Measurements from ENCODE around the gene COL17A1.

Gene COL17A1

GRCh38 chr10:104085801-104086400 is at the start of gene COL17A1:
Gene COL17A1 (minus strand): TSS chr10:104085880. CDS start chr10:104080673, 5,207 bp downstream.
- Histone ChIP-seq H3K9me3 (ENCODE audit: control insufficient read depth, low read length) (no peaks in the 10 kb centered on the region), H3K4me1 (ENCODE audit: control insufficient read depth, insufficient read depth, low read length) (peaks cover 9% of the 10 kb centered on the region), H3K27me3 (ENCODE audit: control insufficient read depth, insufficient read depth, low read length) (no peaks in the 10 kb centered on the region), H3K4me3 (ENCODE audit: low read length) (peak within 1 kb of the TSS; percentile 29), H3K9ac (ENCODE audit: low read length) (peak within 1 kb of the TSS; percentile 66), H3K36me3 (ENCODE audit: control insufficient read depth, insufficient read depth, low read length) (no peaks in the 10 kb centered on the region)

GRCh38 chr10:104130041-104130440 is 44.4 kb upstream of the COL17A1 start:
- Histone ChIP-seq H3K4me1 (ENCODE audit: control insufficient read depth, insufficient read depth, low read length) (no peaks in the 10 kb centered on the region), H3K9me3 (ENCODE audit: control insufficient read depth, low read length) (no peaks in the 10 kb centered on the region), H3K27me3 (ENCODE audit: control insufficient read depth, insufficient read depth, low read length) (no peaks in the 10 kb centered on the region), H3K4me3 (ENCODE audit: low read length) (no peak overlapping the region), H3K9ac (ENCODE audit: low read length) (no peak overlapping the region), H3K36me3 (ENCODE audit: control insufficient read depth, insufficient read depth, low read length) (no peaks in the 10 kb centered on the region)

GRCh38 chr10:104128214-104128613 is 42.5 kb upstream of the COL17A1 start:
- Histone ChIP-seq H3K9me3 (ENCODE audit: control insufficient read depth, low read length) (no peaks in the 10 kb centered on the region), H3K4me3 (ENCODE audit: low read length) (no peak overlapping the region), H3K4me1 (ENCODE audit: control insufficient read depth, insufficient read depth, low read length) (no peaks in the 10 kb centered on the region), H3K27me3 (ENCODE audit: control insufficient read depth, insufficient read depth, low read length) (no peaks in the 10 kb centered on the region), H3K36me3 (ENCODE audit: control insufficient read depth, insufficient read depth, low read length) (no peaks in the 10 kb centered on the region), H3K9ac (ENCODE audit: low read length) (no peak overlapping the region)

- Histone ChIP-seq H3K4me3 (ENCODE audit: low read length) (no peak overlapping the region), H3K9ac (ENCODE audit: low read length) (no peak overlapping the region), H3K36me3 (ENCODE audit: control insufficient read depth, insufficient read depth, low read length) (no peaks in the 10 kb centered on the region), H3K4me1 (ENCODE audit: control insufficient read depth, insufficient read depth, low read length) (no peaks in the 10 kb centered on the region), H3K9me3 (ENCODE audit: control insufficient read depth, low read length) (no peaks in the 10 kb centered on the region), H3K27me3 (ENCODE audit: control insufficient read depth, insufficient read depth, low read length) (no peaks in the 10 kb centered on the region)
Measured at GRCh38 chr10:104127411-104127810, 41.7 kb upstream of the COL17A1 start.

- peaks cover 8% of the 10 kb centered on the region for H3K4me1 ChIP-seq (ENCODE audit: control insufficient read depth, insufficient read depth, low read length)
- H3K36me3 ChIP-seq (ENCODE audit: control insufficient read depth, insufficient read depth, low read length), result no peaks in the 10 kb centered on the region
- no peak overlapping the region for H3K9ac ChIP-seq (ENCODE audit: low read length)
- no peak overlapping the region for H3K4me3 ChIP-seq (ENCODE audit: low read length)
- H3K9me3 ChIP-seq (ENCODE audit: control insufficient read depth, low read length), result no peaks in the 10 kb centered on the region
- no peaks in the 10 kb centered on the region for H3K27me3 ChIP-seq (ENCODE audit: control insufficient read depth, insufficient read depth, low read length)
Measured at GRCh38 chr10:104123397-104123796, 37.7 kb upstream of the COL17A1 start.

- Histone ChIP-seq H3K36me3 (ENCODE audit: control insufficient read depth, insufficient read depth, low read length) (no peaks in the 10 kb centered on the region), H3K4me3 (ENCODE audit: low read length) (peak overlapping the region; percentile 52), H3K4me1 (ENCODE audit: control insufficient read depth, insufficient read depth, low read length) (peaks cover 16% of the 10 kb centered on the region), H3K27me3 (ENCODE audit: control insufficient read depth, insufficient read depth, low read length) (no peaks in the 10 kb centered on the region), H3K9me3 (ENCODE audit: control insufficient read depth, low read length) (no peaks in the 10 kb centered on the region), H3K9ac (ENCODE audit: low read length) (peak overlapping the region; percentile 80)
Measured at GRCh38 chr10:104122225-104123107, 36.8 kb upstream of the COL17A1 start.

GRCh38 chr10:104121485-104122224 is 36.0 kb upstream of the COL17A1 start, which contains the start of gene SFR1:
Gene SFR1 (plus strand): TSS chr10:104122171. CDS start chr10:104122184, 13 bp downstream.
- H3K9ac ChIP-seq (ENCODE audit: low read length), result peak within 1 kb of the TSS; percentile 95
- no peaks in the 10 kb centered on the region for H3K36me3 ChIP-seq (ENCODE audit: control insufficient read depth, insufficient read depth, low read length)
- peaks cover 19% of the 10 kb centered on the region for H3K4me1 ChIP-seq (ENCODE audit: control insufficient read depth, insufficient read depth, low read length)
- H3K9me3 ChIP-seq (ENCODE audit: control insufficient read depth, low read length), result no peaks in the 10 kb centered on the region
- H3K27me3 ChIP-seq (ENCODE audit: control insufficient read depth, insufficient read depth, low read length), result no peaks in the 10 kb centered on the region
- peak within 1 kb of the TSS; percentile 66 for H3K4me3 ChIP-seq (ENCODE audit: low read length)

- Histone ChIP-seq H3K4me1 (ENCODE audit: control insufficient read depth, insufficient read depth, low read length) (peaks cover 19% of the 10 kb centered on the region), H3K4me3 (ENCODE audit: low read length) (peak overlapping the region; percentile 66), H3K9me3 (ENCODE audit: control insufficient read depth, low read length) (no peaks in the 10 kb centered on the region), H3K9ac (ENCODE audit: low read length) (peak overlapping the region; percentile 95), H3K36me3 (ENCODE audit: control insufficient read depth, insufficient read depth, low read length) (no peaks in the 10 kb centered on the region), H3K27me3 (ENCODE audit: control insufficient read depth, insufficient read depth, low read length) (no peaks in the 10 kb centered on the region)
Measured at GRCh38 chr10:104120903-104121484, 35.3 kb upstream of the COL17A1 start.

- Histone ChIP-seq H3K4me3 (ENCODE audit: low read length) (no peak overlapping the region), H3K36me3 (ENCODE audit: control insufficient read depth, insufficient read depth, low read length) (no peaks in the 10 kb centered on the region), H3K9ac (ENCODE audit: low read length) (peak overlapping the region; percentile 51), H3K9me3 (ENCODE audit: control insufficient read depth, low read length) (no peaks in the 10 kb centered on the region), H3K4me1 (ENCODE audit: control insufficient read depth, insufficient read depth, low read length) (peaks cover 19% of the 10 kb centered on the region), H3K27me3 (ENCODE audit: control insufficient read depth, insufficient read depth, low read length) (no peaks in the 10 kb centered on the region)
Measured at GRCh38 chr10:104120512-104120902, 34.8 kb upstream of the COL17A1 start.

GRCh38 chr10:104119996-104120395 is 34.3 kb upstream of the COL17A1 start:
- Histone ChIP-seq H3K4me1 (ENCODE audit: control insufficient read depth, insufficient read depth, low read length) (peaks cover 19% of the 10 kb centered on the region), H3K9me3 (ENCODE audit: control insufficient read depth, low read length) (no peaks in the 10 kb centered on the region), H3K4me3 (ENCODE audit: low read length) (no peak overlapping the region), H3K36me3 (ENCODE audit: control insufficient read depth, insufficient read depth, low read length) (no peaks in the 10 kb centered on the region), H3K27me3 (ENCODE audit: control insufficient read depth, insufficient read depth, low read length) (no peaks in the 10 kb centered on the region), H3K9ac (ENCODE audit: low read length) (no peak overlapping the region)

- Histone ChIP-seq H3K4me1 (ENCODE audit: control insufficient read depth, insufficient read depth, low read length) (peaks cover 19% of the 10 kb centered on the region), H3K27me3 (ENCODE audit: control insufficient read depth, insufficient read depth, low read length) (no peaks in the 10 kb centered on the region), H3K9me3 (ENCODE audit: control insufficient read depth, low read length) (no peaks in the 10 kb centered on the region), H3K9ac (ENCODE audit: low read length) (no peak overlapping the region), H3K36me3 (ENCODE audit: control insufficient read depth, insufficient read depth, low read length) (no peaks in the 10 kb centered on the region), H3K4me3 (ENCODE audit: low read length) (no peak overlapping the region)
Measured at GRCh38 chr10:104117839-104118323, 32.2 kb upstream of the COL17A1 start.

Measured in mucosa of stomach (tissue), 1 donor.